NCI-H146 treated with DMSO at 0.1 percent for 48 hours (cell line): ENCODE measurements around the gene CCL18.
"Not testable (repeated sequence)": the region's sequence is repeated elsewhere in the genome, so short reads cannot be mapped to it uniquely, and the experiment has no call there.

Experiments
- DNase-seq: peaks from one replicate; lab custom pipeline; 2025; ENCODE audit not compliant: unreplicated experiment; lab: John Stamatoyannopoulos, UW

The CCL18 gene

DNA sequence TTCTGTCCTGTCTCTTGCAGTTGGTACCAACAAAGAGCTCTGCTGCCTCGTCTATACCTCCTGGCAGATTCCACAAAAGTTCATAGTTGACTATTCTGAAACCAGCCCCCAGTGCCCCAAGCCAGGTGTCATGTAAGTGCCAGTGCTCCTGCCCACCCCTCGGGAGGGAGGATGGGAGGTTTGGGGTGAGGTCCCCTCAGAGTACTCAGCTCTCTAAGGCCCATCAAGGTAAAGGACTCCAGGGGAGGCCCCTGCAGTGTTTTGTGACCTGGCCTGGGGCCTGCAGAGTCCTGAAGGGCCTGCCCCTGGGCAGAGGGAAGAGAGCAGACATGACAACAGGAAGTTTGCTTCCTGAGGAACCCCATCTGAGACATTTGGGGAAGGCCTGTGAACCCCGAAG is 6.4 kb downstream of the CCL18 start:
- DNase-seq, result no peak

DNA sequence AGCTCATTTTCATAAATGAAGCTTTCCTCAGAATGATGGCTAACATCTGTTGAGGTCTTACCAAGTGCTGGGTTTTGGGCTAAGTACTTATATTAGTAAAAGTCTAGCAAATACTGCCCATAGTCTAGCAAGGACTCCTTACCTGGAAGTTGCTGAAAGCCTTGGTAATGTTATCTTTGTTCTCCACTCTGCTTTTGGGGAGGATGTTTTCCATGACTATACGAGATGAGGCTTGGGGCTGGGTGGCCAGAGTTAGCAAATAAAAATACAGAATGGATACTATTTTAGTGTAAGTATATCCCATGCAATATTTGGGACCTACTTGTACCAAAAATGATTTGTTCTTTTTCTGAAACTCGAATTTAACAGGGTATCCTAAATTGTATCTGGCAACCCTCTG is 7.7 kb downstream of the CCL18 start:
- no peak for DNase-seq

DNA sequence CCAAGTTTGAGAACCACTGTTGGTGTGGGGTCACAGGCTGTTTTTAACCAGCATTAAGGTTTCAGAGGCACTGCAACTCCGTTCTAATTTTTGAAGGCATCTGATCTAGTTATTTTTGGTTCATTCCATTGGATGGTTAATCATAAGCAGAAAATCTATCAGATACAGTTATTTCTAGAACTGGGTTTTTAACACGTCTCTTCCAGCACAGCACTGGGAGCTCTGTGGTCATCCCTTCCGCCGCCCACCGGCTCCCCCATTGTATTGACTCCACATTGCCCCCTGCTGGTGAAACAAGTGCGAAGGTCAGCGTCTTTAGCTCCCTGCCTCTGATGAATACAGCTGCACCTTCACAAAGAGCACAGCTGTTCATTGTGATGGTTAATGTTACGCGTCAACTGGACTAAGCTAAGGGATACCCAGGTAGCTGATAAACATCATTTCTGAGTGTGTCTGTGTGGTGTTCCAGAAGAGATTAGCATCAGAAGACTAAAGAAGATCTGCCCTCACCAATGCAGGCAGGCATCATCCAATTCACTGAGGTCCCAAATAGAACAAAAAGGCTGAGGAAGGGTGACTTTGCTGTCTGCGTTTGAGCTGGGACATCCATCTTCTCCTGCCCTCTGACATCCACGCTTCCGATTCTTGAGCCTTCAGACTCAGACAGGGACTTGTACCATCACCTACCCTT is 8.5 kb downstream of the CCL18 start:
- DNase-seq, result no peak

DNA sequence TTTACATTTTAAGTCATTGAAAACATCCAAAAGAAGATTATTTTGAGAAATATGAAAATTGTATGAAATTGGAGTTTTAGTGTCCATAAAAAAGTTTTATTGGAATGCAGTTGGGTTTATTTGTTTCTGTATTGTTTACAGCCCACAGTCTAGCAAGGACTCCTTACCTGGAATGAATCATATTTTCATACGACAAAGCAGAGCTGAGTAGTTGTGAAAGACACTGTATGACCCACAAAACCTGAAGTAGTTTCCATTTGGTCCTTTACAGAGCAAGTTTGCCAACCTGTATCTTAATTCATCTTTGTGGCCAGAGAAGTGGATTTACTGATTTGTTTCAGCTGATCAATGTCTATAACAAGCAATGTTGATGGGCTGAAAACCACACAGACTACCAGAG is 10.3 kb downstream of the CCL18 start:
- DNase-seq, result no peak

DNA sequence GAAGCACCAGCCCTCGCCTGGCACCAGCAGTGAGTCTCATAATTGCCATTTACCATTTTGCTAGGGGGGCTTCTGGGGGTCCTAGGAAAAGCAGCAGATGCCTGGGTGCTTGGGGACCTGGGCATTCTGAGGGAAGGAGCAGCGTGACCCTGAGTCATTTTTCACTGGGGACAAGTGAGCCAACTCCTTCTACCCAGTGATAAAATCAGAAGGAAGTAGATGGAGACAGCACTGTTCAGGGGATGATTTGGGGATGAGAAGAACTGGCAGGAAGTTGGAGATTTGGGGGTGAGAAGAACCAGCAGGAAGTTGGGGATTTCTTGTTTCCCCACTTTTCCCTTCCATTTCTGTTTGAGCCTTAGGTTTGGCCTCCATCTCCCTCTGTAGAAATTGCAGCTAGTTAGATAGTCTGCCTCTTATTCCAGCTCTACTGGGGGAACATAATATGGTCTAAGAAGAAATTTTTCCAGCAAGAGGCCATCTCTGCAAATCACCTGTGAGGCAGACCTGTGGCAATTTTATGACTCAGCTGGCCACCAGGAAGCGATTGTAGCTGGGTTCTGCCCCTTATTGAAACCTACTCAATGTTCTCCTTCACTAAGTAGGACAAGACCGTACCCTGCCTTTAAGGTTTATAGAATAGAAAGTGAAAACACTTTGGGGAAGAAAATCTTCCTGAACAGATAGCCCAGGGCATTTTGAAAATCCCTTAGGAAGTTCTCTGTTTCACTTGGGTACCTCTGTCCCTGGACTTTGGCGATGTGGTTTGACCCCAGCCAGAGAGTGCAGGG is 17.8 kb downstream of the CCL18 start:
- not testable (repeated sequence) for DNase-seq

DNA sequence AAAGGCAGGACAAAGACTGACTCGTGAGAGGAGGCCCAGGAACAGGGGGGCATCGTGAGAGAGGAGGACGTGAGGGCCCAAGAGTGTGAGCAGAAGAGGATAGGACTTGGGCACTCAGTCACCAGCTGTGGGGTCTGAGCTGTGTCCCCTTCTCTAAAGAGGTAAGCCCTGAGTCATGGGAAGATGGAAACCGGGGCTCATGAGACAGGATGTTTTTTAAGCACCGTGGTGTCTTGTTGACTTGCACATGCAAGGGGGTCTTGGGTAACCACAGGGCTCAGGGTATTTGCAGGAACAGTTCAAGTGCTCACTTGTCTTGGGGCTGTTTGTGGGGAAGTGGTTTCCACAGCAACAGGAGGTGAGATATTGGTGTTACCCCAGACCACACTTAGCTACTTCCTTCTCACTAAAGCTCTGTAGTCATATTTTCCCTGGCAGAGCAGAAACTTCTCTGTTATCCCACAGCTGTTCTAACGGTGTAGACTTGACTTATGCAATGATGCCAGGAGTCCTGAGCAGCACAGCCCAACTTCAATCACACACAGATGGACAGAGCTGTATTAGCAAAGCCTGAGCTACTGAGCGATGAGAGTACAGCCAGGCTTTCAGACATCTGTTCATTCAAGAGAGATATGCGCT is 18.5 kb downstream of the CCL18 start:
- not testable (repeated sequence) for DNase-seq

DNA sequence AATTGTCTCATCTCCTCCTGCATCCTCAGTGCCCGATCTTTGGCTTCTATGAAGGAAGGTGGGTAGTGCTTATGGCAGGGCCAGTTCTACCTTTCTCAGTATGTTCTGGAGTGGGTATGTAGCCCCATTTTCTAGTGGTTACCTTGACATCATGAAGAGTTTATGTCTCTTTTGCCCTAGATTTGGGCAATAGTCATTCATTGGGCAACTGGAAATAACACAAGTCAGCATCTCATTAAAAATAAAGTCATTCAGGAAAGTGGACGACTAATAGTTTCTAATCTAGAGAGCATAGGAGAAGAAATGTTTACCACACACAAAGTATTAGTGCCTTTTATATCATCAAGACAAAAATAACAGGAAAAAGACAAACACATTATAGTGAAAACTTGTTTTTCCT is 19.6 kb downstream of the CCL18 start:
- DNase-seq, result not testable (repeated sequence)

DNA sequence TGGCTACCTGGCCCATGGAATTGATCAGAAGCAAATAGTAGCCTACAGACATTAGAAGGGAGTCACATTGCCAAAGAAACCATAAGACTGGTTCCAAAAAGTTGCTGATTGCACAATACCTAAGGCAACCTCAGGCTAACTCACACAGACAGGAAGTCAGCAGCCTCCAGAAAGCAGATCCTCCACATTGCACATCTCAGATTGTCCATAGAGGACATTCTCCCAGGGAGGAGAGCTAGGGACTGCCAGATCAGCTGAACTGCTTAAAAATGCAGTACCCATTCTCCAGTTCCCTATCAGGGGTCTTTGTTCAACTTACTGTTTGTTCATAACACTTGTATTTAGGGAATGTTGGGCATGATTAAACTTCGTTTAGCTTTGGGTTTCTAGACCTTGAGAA is 21.7 kb downstream of the CCL18 start:
- DNase-seq, result no peak

DNA sequence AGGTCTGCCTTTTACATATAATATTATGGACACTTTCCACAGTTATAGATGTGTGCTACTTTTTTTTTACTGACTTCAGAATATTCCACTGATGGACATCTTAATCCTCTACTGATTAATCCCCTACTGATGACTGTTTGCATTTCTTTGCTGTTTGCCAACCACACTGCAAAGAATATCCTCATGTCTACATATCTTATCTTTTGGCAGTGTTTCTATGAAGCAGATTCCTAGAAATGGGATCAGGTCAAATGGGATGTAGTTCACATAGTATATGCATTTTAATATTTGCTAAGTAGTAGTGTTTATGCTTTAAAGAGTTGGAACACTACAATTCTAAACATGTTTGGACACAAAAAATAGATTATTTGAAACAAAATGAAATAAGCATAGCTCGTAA is 22.7 kb downstream of the CCL18 start:
- no peak for DNase-seq

DNA sequence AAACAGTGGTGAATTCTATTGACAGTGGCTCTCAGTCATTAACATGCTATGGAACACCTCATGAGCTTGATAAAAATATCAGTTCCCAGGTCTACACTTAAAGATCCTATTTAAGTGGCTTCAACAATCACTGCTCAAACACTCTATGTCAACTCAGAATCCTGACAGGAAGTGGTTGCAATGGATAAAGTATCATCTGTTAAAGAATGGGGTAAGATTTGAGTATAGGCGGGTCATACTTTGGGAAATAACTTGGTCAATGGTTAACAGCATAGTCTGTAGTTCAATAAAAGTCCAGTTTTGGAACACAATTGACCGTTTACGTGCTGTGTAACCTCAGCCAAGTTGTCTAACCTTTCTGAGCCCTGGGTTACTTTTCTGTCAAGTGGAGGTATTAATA is 23.4 kb downstream of the CCL18 start:
- not testable (repeated sequence) for DNase-seq

DNA sequence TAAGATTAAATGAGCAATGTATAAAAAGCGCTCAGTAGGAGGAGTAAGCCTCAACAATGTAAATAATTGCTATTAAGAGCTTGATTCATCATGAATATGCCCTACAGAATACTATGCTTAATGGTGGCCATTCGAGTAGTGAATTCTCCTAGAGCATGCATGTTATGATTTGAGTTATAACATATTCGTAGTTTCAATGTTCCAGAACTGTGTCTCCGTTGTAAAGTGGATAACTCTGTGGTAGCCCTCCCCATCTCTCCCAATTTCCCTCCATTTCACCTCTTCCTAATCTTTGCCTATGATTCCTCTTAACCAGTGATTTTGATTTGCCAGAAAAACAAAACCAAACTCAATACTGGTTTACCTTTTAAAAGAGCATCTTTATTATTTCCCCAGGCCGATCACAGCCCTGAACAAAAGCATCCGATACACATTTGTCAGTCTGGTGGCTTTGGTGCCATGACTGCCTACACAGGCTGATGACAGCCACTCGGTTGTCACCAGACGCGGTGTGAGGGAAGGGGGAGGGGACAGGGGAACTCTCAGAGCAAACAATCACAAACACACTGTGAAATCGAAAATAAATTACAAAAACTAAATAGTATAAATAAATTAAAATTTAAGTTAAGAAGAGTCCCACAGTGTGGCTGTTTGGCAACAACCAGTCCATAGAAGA is 24.0 kb downstream of the CCL18 start:
- not testable (repeated sequence) for DNase-seq

DNA sequence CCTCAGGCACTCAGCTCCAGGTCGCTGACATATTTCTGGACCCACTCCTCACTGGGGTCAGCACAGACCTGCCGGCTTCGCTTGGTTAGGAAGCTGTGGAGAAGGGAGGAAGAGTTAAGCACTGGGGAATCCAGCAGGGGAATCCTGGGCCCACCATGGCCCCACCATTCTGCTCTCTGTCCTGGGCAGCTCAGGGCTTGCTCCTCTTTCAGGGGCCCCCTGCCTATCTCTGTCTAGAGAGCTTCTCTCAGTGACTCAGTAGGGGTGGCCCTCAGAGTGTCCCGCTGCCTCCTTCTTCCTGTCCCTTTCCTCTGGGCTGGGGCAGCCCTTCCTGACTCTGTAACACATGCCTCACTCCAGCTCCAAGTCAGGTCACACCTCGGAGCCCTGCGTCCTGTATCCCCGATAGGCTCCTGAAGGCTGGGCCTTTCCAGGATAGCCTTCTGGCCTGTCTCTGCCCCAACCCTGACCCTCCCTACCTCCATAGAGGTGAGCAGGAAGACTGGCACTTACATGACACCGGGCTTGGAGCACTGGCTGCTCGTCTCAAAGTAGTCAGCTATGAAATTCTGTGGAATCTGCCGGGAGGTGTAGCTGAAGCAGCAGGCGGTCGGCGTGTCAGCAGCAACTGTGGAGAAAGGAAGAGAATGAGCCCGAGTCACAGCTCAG is 24.7 kb downstream of the CCL18 start:
- DNase-seq, result no peak

DNA sequence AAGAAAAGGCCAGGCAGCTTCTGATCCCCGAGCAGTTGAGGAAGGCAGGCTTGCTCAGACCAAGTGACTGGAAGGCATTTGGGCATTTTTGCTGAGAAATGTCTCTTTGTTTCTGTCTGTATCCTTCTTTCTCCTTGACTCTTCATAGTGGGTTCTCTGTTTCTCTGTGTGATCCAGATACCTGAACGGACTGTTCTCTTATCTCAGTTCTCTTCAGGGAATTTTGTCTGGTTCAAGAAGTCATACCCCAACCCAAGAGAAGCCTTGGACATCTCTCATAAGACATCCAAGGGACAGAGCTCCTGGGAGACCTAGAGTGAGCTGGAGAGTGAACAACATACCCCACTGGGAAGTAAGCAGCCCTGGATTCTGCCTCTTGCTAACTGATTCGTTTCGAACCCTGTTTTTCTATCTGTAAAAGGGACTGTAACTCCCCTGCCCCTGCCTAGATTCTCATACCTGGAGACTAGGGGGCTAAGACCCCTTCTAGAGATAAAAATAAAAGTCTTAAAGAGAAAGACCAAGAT is 25.3 kb downstream of the CCL18 start:
- DNase-seq, result no peak

DNA sequence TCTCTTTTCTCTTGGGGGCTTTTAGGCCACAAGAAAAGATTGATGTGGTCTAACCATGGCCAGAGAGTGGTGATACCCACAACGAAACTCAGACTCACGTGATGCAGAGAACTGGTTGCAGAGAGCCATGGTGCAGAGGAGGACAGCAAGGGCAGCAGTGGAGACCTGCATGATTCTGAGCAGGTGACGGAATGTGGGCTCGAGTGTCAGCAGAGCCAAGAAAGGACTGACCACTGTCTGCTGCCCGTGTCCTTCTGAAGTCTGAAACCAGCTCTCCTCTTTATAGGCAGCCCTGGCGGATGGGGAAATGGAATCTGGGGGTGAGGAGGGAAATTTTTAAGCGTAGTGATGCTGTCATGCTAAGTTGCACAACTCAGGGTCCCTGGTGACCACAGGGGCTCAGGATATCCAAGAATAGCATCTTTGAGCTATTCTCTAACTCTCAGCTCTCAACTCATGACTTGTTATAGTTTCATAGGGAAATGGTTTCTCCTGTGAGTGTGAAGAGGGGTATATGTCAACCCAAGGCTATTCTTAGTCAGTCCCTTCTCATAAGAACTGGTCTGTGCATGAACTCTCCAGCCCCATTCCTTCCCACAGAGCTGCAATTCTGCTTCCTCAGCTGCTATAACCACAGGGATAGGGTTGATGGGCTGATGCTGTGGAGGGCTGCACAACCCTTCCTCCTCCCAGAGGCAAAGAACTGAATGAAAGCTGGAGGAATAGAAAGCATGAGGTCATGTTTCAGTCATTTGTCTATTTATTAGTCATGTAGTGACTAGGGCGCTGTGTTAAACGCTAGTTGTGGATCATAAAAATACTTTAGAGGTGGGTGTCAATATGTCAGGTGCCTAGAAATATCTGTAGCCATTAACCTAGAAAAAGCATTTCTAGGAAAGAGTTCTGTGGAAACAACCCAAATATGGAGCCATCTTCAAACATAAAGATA is 26.1 kb downstream of the CCL18 start, which contains the start of gene CCL3:
TSS of gene CCL3 (minus strand) at position 256 of the 949 bp plus-strand sequence. CDS start at position 171, 85 bp downstream.
- DNase-seq, result no peak

DNA sequence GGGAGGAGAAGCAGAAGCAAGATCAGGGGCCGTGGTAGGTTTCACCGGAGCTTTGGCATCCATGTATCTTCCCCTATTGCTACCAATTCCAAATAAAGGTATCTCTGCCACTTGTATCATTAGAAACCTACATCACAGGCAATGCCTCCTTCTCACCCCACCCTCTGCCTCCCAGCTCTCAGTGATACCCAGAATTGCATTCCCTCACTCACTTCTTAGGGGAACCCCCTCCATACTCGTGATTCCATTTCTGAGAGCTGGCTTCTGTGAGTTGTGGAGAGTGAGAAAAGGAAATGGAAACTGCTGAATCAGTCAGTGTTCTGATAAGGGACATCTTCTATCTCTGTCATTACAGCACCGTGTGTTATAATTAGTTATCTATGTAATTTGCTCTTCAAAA is 28.2 kb downstream of the CCL18 start:
- DNase-seq, result no peak

DNA sequence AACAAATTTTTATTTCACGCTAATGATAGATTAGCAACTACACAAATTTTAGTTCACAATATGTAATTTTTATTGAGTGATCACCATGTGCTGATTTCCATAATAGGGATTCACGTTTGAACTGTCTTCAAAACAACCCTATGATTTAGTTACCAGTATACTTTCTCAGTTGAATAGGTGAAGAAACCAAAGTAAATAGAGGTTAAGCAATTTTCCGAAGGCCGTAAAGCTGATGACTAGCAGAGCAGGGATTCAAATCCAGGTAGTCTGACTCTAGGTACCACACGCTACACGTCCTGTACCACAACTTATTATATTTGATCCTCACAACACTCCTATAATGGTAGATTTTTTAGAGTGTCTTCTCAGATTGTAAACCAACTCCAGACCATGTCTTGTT is 28.6 kb downstream of the CCL18 start:
- not testable (repeated sequence) for DNase-seq

DNA sequence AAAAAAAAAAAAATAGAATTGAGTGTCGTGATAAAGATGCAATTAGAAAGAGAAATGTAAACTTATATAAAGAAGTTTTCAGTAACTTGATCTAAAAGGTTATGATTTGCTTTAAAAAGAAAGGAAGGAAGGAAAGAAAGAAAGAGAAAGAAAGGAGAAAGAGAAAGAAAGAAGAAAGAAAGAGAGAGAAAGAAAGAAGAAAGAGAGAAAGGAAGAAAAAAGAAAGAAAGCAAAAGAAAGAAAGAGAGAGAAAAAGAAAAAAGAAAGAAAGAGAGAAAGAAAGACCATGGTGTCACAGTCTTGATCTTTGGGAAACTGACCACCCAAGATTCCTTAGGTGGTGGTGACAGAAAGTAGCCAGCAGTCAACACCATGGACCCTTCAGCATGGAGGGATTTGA is 30.2 kb downstream of the CCL18 start:
- DNase-seq, result no peak

DNA sequence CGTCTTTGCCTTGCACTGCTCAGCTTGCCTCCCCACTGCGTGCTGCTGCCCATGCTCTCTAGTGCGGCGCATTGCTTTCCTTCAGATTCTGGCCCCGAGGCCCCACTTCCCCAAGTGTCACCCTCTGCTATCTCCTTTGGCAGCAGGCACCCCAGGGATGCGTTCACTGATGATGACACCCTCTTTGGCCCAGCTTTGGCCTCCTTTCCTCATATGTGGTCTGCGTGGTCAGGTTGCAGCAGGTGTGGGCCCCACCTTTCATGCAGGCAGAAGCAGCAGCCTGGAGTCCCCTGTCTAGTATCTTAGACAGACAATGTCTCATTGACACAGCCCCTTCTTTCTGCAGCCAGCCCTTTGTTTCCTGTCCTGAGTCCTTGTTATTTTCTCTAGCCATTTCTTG is 30.7 kb downstream of the CCL18 start:
- no peak for DNase-seq

DNA sequence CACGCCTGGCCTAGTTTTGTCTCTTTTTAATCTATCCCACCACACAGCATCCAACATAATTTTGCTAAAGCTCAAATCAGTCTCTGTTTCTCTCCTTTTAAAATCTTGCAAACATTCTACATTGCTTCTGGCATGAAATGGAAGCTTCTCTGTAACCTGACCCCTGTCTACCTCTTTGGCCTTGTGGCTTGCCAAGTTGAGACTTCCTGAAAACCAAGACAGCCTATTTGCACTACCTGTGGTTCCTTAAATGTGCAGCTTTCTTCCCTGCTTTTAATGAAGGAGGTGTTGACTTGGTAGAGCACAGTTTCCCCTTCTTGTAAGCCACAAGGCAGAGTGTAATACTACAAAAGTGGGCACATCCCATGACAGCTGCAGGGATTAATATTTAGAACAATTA is 31.9 kb downstream of the CCL18 start:
- DNase-seq, result no peak

DNA sequence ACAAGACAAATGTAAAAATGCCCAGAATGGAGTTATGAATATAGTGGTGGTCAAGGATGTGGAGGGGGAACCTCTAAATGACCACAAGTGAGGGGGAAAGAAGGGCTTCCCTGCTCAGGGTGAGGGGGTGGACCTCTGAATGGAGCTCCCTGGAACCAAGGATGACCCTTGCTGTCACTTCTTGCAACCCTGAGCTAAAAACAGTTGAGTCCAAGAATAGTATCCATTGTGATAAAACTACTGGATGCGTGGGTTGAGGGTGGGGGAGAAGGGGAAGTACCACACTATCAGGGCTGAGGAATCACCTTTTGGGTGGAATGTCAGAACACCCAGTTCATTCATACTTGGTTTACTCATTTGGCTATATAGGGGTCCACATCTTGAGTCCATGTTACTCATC is 34.9 kb downstream of the CCL18 start:
- DNase-seq, result not testable (repeated sequence)
